Activated naive CD4-positive, alpha-beta T cell treated with anti-CD3 and anti-CD28 coated beads, Interleukin-2, amount 50 U/mL, for 24 hours (primary cell): ENCODE data around the gene RMND1.
"Not testable (repeated sequence)": the region's sequence is repeated elsewhere in the genome, so short reads cannot be mapped to it uniquely, and the experiment has no call there.

Source experiments
- H3K27ac Mint-ChIP-seq: one replicate; pipeline ENCODE4 v1.8.0; 2021; ENCODE audit warnings: mild to moderate bottlenecking, mixed read lengths
- H3K27me3 Mint-ChIP-seq: one replicate; pipeline ENCODE4 v1.8.0; 2021; ENCODE audit warnings: mixed read lengths
- H3K36me3 Mint-ChIP-seq: one replicate; pipeline ENCODE4 v1.8.0; 2021; ENCODE audit warnings: mixed read lengths
- H3K4me1 Mint-ChIP-seq: one replicate; pipeline ENCODE4 v1.8.0; 2021; ENCODE audit warnings: mixed read lengths
- H3K4me3 Mint-ChIP-seq: one replicate; pipeline ENCODE4 v1.8.0; 2021; ENCODE audit warnings: mild to moderate bottlenecking, mixed read lengths
- H3K9me3 Mint-ChIP-seq: one replicate; pipeline ENCODE4 v1.8.0; 2021; ENCODE audit warnings: mixed read lengths

The RMND1 gene

GRCh38 chr6:151387175-151387970 is 64.6 kb downstream of the RMND1 start:
- H3K27ac Mint-ChIP-seq, result peak overlapping the region; percentile 81
- peaks cover 54% of the 10 kb centered on the region for H3K4me1 Mint-ChIP-seq
- H3K27me3 Mint-ChIP-seq, result no peaks in the 10 kb centered on the region
- H3K4me3 Mint-ChIP-seq, result no peak overlapping the region
- no peaks in the 10 kb centered on the region for H3K9me3 Mint-ChIP-seq
- H3K36me3 Mint-ChIP-seq, result peaks cover 7% of the 10 kb centered on the region

GRCh38 chr6:151385177-151385576 is 66.7 kb downstream of the RMND1 start:
- H3K4me3 Mint-ChIP-seq, result peak overlapping the region; percentile 19
- H3K36me3 Mint-ChIP-seq, result peaks cover 7% of the 10 kb centered on the region
- no peaks in the 10 kb centered on the region for H3K9me3 Mint-ChIP-seq
- peak overlapping the region; percentile 63 for H3K27ac Mint-ChIP-seq
- peaks cover 63% of the 10 kb centered on the region for H3K4me1 Mint-ChIP-seq
- no peaks in the 10 kb centered on the region for H3K27me3 Mint-ChIP-seq

- Mint-ChIP-seq H3K4me3 (no peak overlapping the region), H3K4me1 (peaks cover 68% of the 10 kb centered on the region), H3K27me3 (no peaks in the 10 kb centered on the region), H3K9me3 (no peaks in the 10 kb centered on the region), H3K27ac (peak overlapping the region; percentile 87), H3K36me3 (peaks cover 7% of the 10 kb centered on the region)
Measured at GRCh38 chr6:151384151-151384550, 67.8 kb downstream of the RMND1 start.

DNA sequence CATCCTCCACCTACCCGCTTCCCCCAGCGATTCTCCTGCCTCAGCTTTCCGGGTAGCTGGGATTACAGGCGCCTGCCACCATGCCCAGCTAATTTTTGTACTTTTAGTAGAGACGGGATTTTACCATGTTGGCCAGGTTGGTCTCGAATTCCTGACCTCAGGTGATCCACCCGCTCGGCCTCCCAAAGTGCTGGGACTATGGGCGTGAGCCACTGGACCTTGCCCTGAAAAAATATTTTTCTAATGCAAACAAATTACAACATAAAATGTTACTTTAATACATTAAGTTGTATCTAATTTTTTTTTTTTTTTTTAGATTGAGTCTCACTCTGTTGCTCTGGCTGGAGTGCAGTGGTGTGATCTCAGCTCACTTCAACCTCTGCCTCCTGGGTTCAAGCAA is 69.3 kb downstream of the RMND1 start:
- not testable (repeated sequence) for H3K27ac Mint-ChIP-seq, H3K27me3 Mint-ChIP-seq, H3K9me3 Mint-ChIP-seq, H3K36me3 Mint-ChIP-seq, H3K4me3 Mint-ChIP-seq
- H3K4me1 Mint-ChIP-seq, result peaks cover 68% of the 10 kb centered on the region

DNA sequence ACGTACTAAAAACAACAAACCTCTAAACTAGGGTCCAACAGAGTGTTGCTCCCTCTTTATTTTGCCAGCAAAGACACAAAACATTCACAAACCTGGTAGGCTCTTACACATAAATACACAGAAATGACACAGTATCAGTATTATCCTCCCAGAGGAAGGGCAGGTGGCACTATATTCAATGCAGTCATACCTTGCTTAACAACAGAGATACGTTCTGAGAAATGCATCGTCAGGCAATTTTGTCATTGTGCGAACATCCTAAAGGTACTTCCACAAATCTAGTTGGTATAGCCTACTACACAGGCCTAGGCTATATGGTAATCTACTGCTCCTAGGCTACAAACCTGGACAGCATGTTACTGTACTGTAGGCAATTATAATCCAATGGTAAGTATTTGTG is 70.2 kb downstream of the RMND1 start:
- Mint-ChIP-seq H3K27ac (peak overlapping the region; percentile 5), H3K36me3 (peaks cover 7% of the 10 kb centered on the region), H3K27me3 (no peaks in the 10 kb centered on the region), H3K4me1 (peaks cover 65% of the 10 kb centered on the region), H3K9me3 (no peaks in the 10 kb centered on the region), H3K4me3 (peak overlapping the region; percentile 20)

DNA sequence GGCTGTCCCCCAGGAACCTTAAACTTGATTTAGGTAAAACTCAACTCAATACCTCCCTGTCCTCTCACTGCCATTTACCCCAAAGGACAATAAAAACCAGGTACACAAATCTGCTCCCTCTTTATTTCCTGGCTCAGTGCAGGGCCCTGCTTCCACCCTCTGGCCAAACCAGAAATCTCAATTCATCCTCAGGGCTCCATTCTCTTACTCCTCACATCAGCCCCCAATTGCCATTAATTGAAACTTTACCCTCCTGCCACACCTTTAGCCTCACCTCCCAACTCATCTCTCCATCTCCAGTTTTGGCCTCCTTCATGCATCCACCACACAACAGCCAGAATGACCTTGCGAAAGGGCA is 71.1 kb downstream of the RMND1 start:
- H3K36me3 Mint-ChIP-seq, result peaks cover 8% of the 10 kb centered on the region
- H3K9me3 Mint-ChIP-seq, result no peaks in the 10 kb centered on the region
- peak overlapping the region; percentile 99 for H3K27ac Mint-ChIP-seq
- H3K4me1 Mint-ChIP-seq, result peaks cover 70% of the 10 kb centered on the region
- no peaks in the 10 kb centered on the region for H3K27me3 Mint-ChIP-seq
- H3K4me3 Mint-ChIP-seq, result peak overlapping the region; percentile 92

DNA sequence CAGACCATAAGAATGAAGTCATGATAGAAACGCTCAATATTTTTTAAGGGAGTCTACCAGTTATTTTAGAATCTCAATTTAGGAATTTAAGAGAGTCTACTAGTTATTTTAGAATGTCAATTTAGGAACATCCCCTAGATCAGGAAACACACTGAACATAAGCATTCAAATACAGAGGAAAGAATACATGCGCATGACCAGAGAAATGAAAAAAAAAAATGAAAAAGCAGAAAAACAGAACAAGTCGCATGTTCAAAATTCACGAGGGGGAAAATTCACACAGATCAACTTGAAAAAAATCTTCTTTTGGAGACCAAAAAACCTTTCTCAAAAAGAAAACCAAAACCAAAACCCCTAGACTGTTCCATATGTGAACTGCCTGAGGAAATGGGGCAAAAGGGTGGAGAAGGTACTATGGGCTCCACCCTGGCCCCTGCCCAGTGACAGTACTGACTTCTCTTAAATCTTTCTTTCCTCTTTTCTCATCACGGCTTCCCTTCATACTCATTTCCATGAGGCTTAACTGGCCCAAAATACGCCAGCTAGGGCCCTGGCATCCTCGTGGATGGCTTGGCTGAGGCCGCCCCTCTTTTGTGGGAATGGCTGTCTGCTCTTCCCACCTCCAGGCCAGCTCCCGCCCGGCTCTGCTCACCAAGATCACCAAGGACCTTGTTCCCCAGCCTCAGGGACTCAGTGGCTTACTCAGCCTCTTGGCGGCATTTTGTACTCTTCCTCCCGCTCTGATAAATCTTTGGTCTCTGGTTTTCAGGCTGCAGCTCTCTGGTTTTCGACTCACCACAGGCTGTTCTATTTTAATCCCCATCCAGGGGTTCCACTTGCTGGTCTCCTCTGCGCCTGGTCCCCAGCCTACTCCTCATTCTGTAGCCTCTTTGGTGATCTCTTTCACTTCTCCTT is 71.7 kb downstream of the RMND1 start:
- Mint-ChIP-seq H3K4me3 (peak overlapping the region; percentile 92), H3K4me1 (peaks cover 70% of the 10 kb centered on the region), H3K36me3 (peaks cover 8% of the 10 kb centered on the region), H3K27ac (peak overlapping the region; percentile 99), H3K27me3 (no peaks in the 10 kb centered on the region), H3K9me3 (no peaks in the 10 kb centered on the region)

DNA sequence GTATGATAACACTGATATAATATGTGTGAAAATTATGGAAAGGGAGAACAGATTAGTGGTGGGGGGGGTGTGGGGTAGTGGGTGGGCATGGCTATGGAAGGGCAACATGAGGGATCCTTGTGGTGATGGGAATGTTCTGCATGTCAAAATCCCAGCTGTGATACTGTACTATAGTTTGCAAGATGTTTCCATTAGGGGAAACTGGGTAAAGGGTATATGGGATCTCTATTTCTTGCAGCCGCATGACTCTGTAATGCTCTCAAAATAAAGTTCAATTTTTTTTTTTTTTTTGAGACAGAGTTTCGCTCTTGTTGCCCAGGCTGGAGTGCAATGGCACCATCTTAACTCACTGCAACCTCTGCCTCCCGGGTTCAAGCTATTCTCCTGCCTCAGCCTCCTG is 74.8 kb downstream of the RMND1 start:
- H3K27me3 Mint-ChIP-seq, result no peaks in the 10 kb centered on the region
- H3K9me3 Mint-ChIP-seq, result no peaks in the 10 kb centered on the region
- peaks cover 82% of the 10 kb centered on the region for H3K4me1 Mint-ChIP-seq
- H3K27ac Mint-ChIP-seq, result no peak overlapping the region
- peaks cover 4% of the 10 kb centered on the region for H3K36me3 Mint-ChIP-seq
- H3K4me3 Mint-ChIP-seq, result no peak overlapping the region

GRCh38 chr6:151376440-151376839 is 75.5 kb downstream of the RMND1 start:
- H3K36me3 Mint-ChIP-seq, result peaks cover 11% of the 10 kb centered on the region
- H3K9me3 Mint-ChIP-seq, result no peaks in the 10 kb centered on the region
- H3K4me1 Mint-ChIP-seq, result peaks cover 85% of the 10 kb centered on the region
- H3K27ac Mint-ChIP-seq, result peak overlapping the region; percentile 19
- peak overlapping the region; percentile 53 for H3K4me3 Mint-ChIP-seq
- no peaks in the 10 kb centered on the region for H3K27me3 Mint-ChIP-seq

- peaks cover 86% of the 10 kb centered on the region for H3K4me1 Mint-ChIP-seq
- no peaks in the 10 kb centered on the region for H3K27me3 Mint-ChIP-seq
- H3K4me3 Mint-ChIP-seq, result peak overlapping the region; percentile 37
- H3K9me3 Mint-ChIP-seq, result no peaks in the 10 kb centered on the region
- H3K36me3 Mint-ChIP-seq, result peaks cover 13% of the 10 kb centered on the region
- H3K27ac Mint-ChIP-seq, result peak overlapping the region; percentile 67
Measured at GRCh38 chr6:151375833-151376232, 76.1 kb downstream of the RMND1 start.

GRCh38 chr6:151374036-151374683 is 77.8 kb downstream of the RMND1 start:
- H3K4me1 Mint-ChIP-seq, result peaks cover 70% of the 10 kb centered on the region
- H3K4me3 Mint-ChIP-seq, result peak overlapping the region; percentile 75
- H3K27me3 Mint-ChIP-seq, result no peaks in the 10 kb centered on the region
- H3K9me3 Mint-ChIP-seq, result no peaks in the 10 kb centered on the region
- H3K27ac Mint-ChIP-seq, result peak overlapping the region; percentile 17
- peaks cover 15% of the 10 kb centered on the region for H3K36me3 Mint-ChIP-seq

GRCh38 chr6:151372164-151372563 is 79.8 kb downstream of the RMND1 start:
- peak overlapping the region; percentile 88 for H3K27ac Mint-ChIP-seq

GRCh38 chr6:151370509-151371078 is 81.3 kb downstream of the RMND1 start:
- Mint-ChIP-seq H3K4me3 (no peak overlapping the region), H3K36me3 (peaks cover 22% of the 10 kb centered on the region), H3K9me3 (no peaks in the 10 kb centered on the region), H3K27me3 (no peaks in the 10 kb centered on the region), H3K27ac (no peak overlapping the region), H3K4me1 (peaks cover 42% of the 10 kb centered on the region)

More at GRCh38 chr6:151372164-151372563, 79.8 kb downstream of the RMND1 start:
- no peaks in the 10 kb centered on the region for H3K27me3 Mint-ChIP-seq
- H3K36me3 Mint-ChIP-seq, result peaks cover 17% of the 10 kb centered on the region
- H3K4me1 Mint-ChIP-seq, result peaks cover 57% of the 10 kb centered on the region
- no peaks in the 10 kb centered on the region for H3K9me3 Mint-ChIP-seq
- peak overlapping the region; percentile 65 for H3K4me3 Mint-ChIP-seq

- no peaks in the 10 kb centered on the region for H3K9me3 Mint-ChIP-seq
- no peaks in the 10 kb centered on the region for H3K4me1 Mint-ChIP-seq
- no peak overlapping the region for H3K4me3 Mint-ChIP-seq
- no peaks in the 10 kb centered on the region for H3K27me3 Mint-ChIP-seq
- H3K27ac Mint-ChIP-seq, result no peak overlapping the region
- H3K36me3 Mint-ChIP-seq, result peaks cover 16% of the 10 kb centered on the region
Measured at GRCh38 chr6:151365233-151365632, 86.7 kb downstream of the RMND1 start.

- Mint-ChIP-seq H3K4me1 (peaks cover 12% of the 10 kb centered on the region), H3K9me3 (no peaks in the 10 kb centered on the region), H3K4me3 (no peak overlapping the region), H3K27me3 (no peaks in the 10 kb centered on the region), H3K27ac (no peak overlapping the region), H3K36me3 (peaks cover 7% of the 10 kb centered on the region)
Measured at GRCh38 chr6:151359486-151359885, 92.4 kb downstream of the RMND1 start.
